Measurements from ENCODE around the gene APOM.

The APOM gene

GRCh38 chr6:31660381-31661261 is 4.9 kb downstream of the APOM start, which contains the start of gene C6orf47 (continued):
- TF ChIP-seq, protein P1, sequence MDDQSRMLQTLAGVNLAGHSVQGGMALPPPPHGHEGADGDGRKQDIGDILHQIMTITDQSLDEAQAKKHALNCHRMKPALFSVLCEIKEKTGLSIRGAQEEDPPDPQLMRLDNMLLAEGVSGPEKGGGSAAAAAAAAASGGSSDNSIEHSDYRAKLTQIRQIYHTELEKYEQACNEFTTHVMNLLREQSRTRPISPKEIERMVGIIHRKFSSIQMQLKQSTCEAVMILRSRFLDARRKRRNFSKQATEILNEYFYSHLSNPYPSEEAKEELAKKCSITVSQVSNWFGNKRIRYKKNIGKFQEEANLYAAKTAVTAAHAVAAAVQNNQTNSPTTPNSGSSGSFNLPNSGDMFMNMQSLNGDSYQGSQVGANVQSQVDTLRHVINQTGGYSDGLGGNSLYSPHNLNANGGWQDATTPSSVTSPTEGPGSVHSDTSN (CRISPR knock-in tag; IDR thresholded peaks at IDR 0.05): peak; percentile 66; the same call in 1 of the 2 replicates
- no peak for TF ChIP-seq SALL2 (tag by site-specific recombination; IDR thresholded peaks at IDR 0.05; ENCODE audit: borderline replicate concordance)
- TF ChIP-seq ATF2 (tag by site-specific recombination; IDR thresholded peaks at IDR 0.05; ENCODE audit: low read depth): no peak
- peak; percentile 74 for TF ChIP-seq ZBTB48 (tag by site-specific recombination; IDR thresholded peaks at IDR 0.05)
- TF ChIP-seq KLF7 (tag by site-specific recombination; IDR thresholded peaks at IDR 0.05; ENCODE audit: borderline replicate concordance): no peak
- peak; percentile 75; the same call in 1 of the 2 replicates for TF ChIP-seq MZF1 (tag by site-specific recombination; IDR thresholded peaks at IDR 0.05; ENCODE audit: borderline replicate concordance)
- TF ChIP-seq ZNF529 (tag by site-specific recombination; IDR thresholded peaks at IDR 0.05; ENCODE audit: insufficient replicate concordance): no peak
- TF ChIP-seq GLIS2 (tag by site-specific recombination; IDR thresholded peaks at IDR 0.05): peak; percentile 56
- 0 out of 2 replicates have a peak, but pooled peaks have one; percentile 7 for TF ChIP-seq BCL11B (tag by site-specific recombination; IDR thresholded peaks at IDR 0.05; ENCODE audit: low read depth)
- TF ChIP-seq ZEB2 (tag by site-specific recombination; IDR thresholded peaks at IDR 0.05): peak; percentile 58
- 0 out of 2 replicates have a peak, but pooled peaks have one; percentile 31 for TF ChIP-seq REST (tag by site-specific recombination; IDR thresholded peaks at IDR 0.05)
- TF ChIP-seq ZNF2 (tag by site-specific recombination; IDR thresholded peaks at IDR 0.05): 0 out of 2 replicates have a peak, but pooled peaks have one; percentile 16
- TF ChIP-seq ZNF146 (tag by site-specific recombination; IDR thresholded peaks at IDR 0.05): no peak
- no peak for TF ChIP-seq GFI1B (tag by site-specific recombination; IDR thresholded peaks at IDR 0.05)
- peak; percentile 82 for TF ChIP-seq KLF9 (tag by site-specific recombination; IDR thresholded peaks at IDR 0.05; ENCODE audit: low read depth)
- peak; percentile 44; the same call in 1 of the 2 replicates for TF ChIP-seq ZFP69B (tag by site-specific recombination; IDR thresholded peaks at IDR 0.05)
- peak; percentile 92 for TF ChIP-seq SP2 (tag by site-specific recombination; IDR thresholded peaks at IDR 0.05)
- TF ChIP-seq ZNF692 (tag by site-specific recombination; IDR thresholded peaks at IDR 0.05): peak; percentile 73; the same call in 1 of the 2 replicates
- no peak for TF ChIP-seq ZNF148 (tag by site-specific recombination; IDR thresholded peaks at IDR 0.05; ENCODE audit: borderline replicate concordance)
- TF ChIP-seq KLF16 (tag by site-specific recombination; IDR thresholded peaks at IDR 0.05): peak; percentile 69
- TF ChIP-seq, protein P2, sequence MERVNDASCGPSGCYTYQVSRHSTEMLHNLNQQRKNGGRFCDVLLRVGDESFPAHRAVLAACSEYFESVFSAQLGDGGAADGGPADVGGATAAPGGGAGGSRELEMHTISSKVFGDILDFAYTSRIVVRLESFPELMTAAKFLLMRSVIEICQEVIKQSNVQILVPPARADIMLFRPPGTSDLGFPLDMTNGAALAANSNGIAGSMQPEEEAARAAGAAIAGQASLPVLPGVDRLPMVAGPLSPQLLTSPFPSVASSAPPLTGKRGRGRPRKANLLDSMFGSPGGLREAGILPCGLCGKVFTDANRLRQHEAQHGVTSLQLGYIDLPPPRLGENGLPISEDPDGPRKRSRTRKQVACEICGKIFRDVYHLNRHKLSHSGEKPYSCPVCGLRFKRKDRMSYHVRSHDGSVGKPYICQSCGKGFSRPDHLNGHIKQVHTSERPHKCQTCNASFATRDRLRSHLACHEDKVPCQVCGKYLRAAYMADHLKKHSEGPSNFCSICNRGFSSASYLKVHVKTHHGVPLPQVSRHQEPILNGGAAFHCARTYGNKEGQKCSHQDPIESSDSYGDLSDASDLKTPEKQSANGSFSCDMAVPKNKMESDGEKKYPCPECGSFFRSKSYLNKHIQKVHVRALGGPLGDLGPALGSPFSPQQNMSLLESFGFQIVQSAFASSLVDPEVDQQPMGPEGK (tag by site-specific recombination; IDR thresholded peaks at IDR 0.05): peak; percentile 88
- no peak for TF ChIP-seq ZNF707 (tag by site-specific recombination; IDR thresholded peaks at IDR 0.05)
- TF ChIP-seq ZSCAN23 (tag by site-specific recombination; IDR thresholded peaks at IDR 0.05): no peak
- TF ChIP-seq MEIS1 (CRISPR knock-in tag; IDR thresholded peaks at IDR 0.05; ENCODE audit: borderline replicate concordance): no peak

Data from HEK293 (cell line).